NCI-H2227 (cell line): ENCODE measurements around the gene TRAPPC3.

Source experiments
- DNase-seq: peaks from one replicate; lab custom pipeline; 2025; ENCODE audit not compliant: unreplicated experiment; lab: John Stamatoyannopoulos, UW

The TRAPPC3 gene

GRCh38 chr1:36087233-36088123 is 61.8 kb downstream of the TRAPPC3 start:
- DNase-seq: no peak
